Neural cell (in vitro differentiated cells): ENCODE results near the gene HRH1. TPM values are rescaled to one million over a fixed set of nuclear protein-coding genes. Genes with fewer than 3 reads are reported as not detected.

ENCODE experiments used
- H2AFZ ChIP-seq: fragments of 200-600, 300-800 bp; sonication (generic), shearing (Covaris generic); 2 replicates; pipeline ENCODE4 v1.6.0; 2014; ENCODE audit warnings: low read depth, mild to moderate bottlenecking, antibody characterized with exemption, low read length, moderate library complexity
- H3F3A ChIP-seq: fragments of 200-600 bp; shearing (Covaris generic); 2 replicates; pipeline ENCODE4 v1.6.1; 2016; ENCODE audit warnings: mild to moderate bottlenecking, moderate library complexity, mixed read lengths, antibody characterized with exemption, low read length; ENCODE audit not compliant: insufficient read depth, poor library complexity, severe bottlenecking
- H3K27ac ChIP-seq: fragments of 200-600, 300-800 bp; sonication (generic), shearing (Covaris generic); 2 replicates; pipeline ENCODE4 v1.5.1; 2014; ENCODE audit warnings: mild to moderate bottlenecking, low read length, moderate library complexity
- H3K27me3 ChIP-seq: fragments of 300-800, 200-600 bp; sonication (generic), shearing (Covaris generic); 2 replicates; pipeline ENCODE4 v1.6.0; 2014; ENCODE audit warnings: mild to moderate bottlenecking, low read depth, low read length, moderate library complexity; ENCODE audit not compliant: insufficient read depth
- H3K36me3 ChIP-seq: fragments of 300-800, 200-600 bp; sonication (generic), shearing (Covaris generic); 2 replicates; pipeline ENCODE4 v1.5.1; 2014; ENCODE audit warnings: mild to moderate bottlenecking, antibody characterized with exemption, low read length, moderate library complexity; ENCODE audit not compliant: insufficient read depth
- H3K4me2 ChIP-seq: fragments of 300-800, 200-600 bp; sonication (generic), shearing (Covaris generic); 2 replicates; pipeline ENCODE4 v1.6.0; 2014; ENCODE audit warnings: mild to moderate bottlenecking, low read length
- H3K4me3 ChIP-seq: fragments of 300-800, 200-600 bp; sonication (generic), shearing (Covaris generic); 2 replicates; pipeline ENCODE4 v1.5.1; 2014; ENCODE audit warnings: mild to moderate bottlenecking, low read length, moderate library complexity
- H3K79me2 ChIP-seq: fragments of 200-600 bp; shearing (Covaris generic); replicated peaks from 2 replicates; pipeline ENCODE4 v1.6.0; 2014; ENCODE audit warnings: mild to moderate bottlenecking, low read length, moderate library complexity; ENCODE audit not compliant: insufficient read depth
- H3K9ac ChIP-seq: fragments of 300-800, 200-600 bp; sonication (generic), shearing (Covaris generic); 2 replicates; pipeline ENCODE4 v1.6.1; 2016; ENCODE audit warnings: mild to moderate bottlenecking, low read length, mixed read lengths
- H3K9me2 ChIP-seq: fragments of 200-600 bp; shearing (Covaris generic); 2 replicates; pipeline ENCODE4 v1.6.1; 2016; ENCODE audit warnings: mild to moderate bottlenecking, low read length, mixed read lengths; ENCODE audit not compliant: insufficient read depth
- H3K9me3 ChIP-seq: fragments of 200-600, 300-800 bp; sonication (generic), shearing (Covaris generic); 2 replicates; pipeline ENCODE4 v1.6.1; 2016; ENCODE audit warnings: mild to moderate bottlenecking, mixed run types, low read length, moderate library complexity, mixed read lengths
- H4K20me1 ChIP-seq: fragments of 200-600 bp; shearing (Covaris generic); 2 replicates; pipeline ENCODE4 v1.6.1; 2016; ENCODE audit warnings: mild to moderate bottlenecking, mixed run types; ENCODE audit not compliant: insufficient read depth
- CTCF ChIP-seq: fragments of 450-650 bp; IDR thresholded peaks from 2 replicates; pipeline ENCODE4 v1.5.1; 2014; ENCODE audit warnings: antibody characterized with exemption, mild to moderate bottlenecking, moderate library complexity; ENCODE audit not compliant: poor library complexity, severe bottlenecking
- EP300 ChIP-seq: fragments of 450-650 bp; conservative IDR thresholded peaks from 2 replicates; pipeline ENCODE4 v1.6.1; 2014; ENCODE audit warnings: antibody characterized with exemption, mild to moderate bottlenecking, moderate library complexity; ENCODE audit not compliant: poor library complexity, severe bottlenecking
- EZH2 ChIP-seq: fragments of 200-600, 300-800 bp; shearing (Covaris generic), sonication (generic); IDR thresholded peaks from 2 replicates; pipeline ENCODE4 v1.6.1; 2014; ENCODE audit warnings: antibody characterized with exemption, low read length, borderline replicate concordance, mild to moderate bottlenecking; ENCODE audit not compliant: insufficient read depth, poor library complexity, severe bottlenecking
- MXI1 ChIP-seq: fragments of 450-650 bp; conservative IDR thresholded peaks from 2 replicates; pipeline ENCODE4 v1.6.1; 2014; ENCODE audit warnings: antibody characterized with exemption, mild to moderate bottlenecking; ENCODE audit not compliant: poor library complexity, severe bottlenecking
- POLR2AphosphoS5 ChIP-seq: IDR thresholded peaks from 2 replicates; pipeline ENCODE4 v1.6.1; 2012
- RAD21 ChIP-seq: fragments of 450-650 bp; conservative IDR thresholded peaks from 2 replicates; pipeline ENCODE4 v1.6.1; 2014; ENCODE audit warnings: antibody characterized with exemption, mild to moderate bottlenecking, moderate library complexity
- REST ChIP-seq: IDR thresholded peaks from 2 replicates; pipeline ENCODE4 v1.6.1; 2012; ENCODE audit warnings: borderline replicate concordance
- SMC3 ChIP-seq: fragments of 450-650 bp; conservative IDR thresholded peaks from 2 replicates; pipeline ENCODE4 v1.6.1; 2014; ENCODE audit warnings: antibody characterized with exemption, mild to moderate bottlenecking, moderate library complexity; ENCODE audit not compliant: poor library complexity
- TAF1 ChIP-seq: IDR thresholded peaks from 2 replicates; pipeline ENCODE4 v1.6.1; 2012; ENCODE audit warnings: low read depth
- polyA plus RNA-seq: library from polyadenylated mRNA; depleted of rRNA; stranded (reverse); fragments of >200 nt; gene quantifications from 2 replicates; pipeline ENCODE4 v1.2.3, GENCODE V29; 2014

Gene HRH1
- polyA plus RNA-seq, 1 donor from 2014 or later = 0.06 TPM

DNA sequence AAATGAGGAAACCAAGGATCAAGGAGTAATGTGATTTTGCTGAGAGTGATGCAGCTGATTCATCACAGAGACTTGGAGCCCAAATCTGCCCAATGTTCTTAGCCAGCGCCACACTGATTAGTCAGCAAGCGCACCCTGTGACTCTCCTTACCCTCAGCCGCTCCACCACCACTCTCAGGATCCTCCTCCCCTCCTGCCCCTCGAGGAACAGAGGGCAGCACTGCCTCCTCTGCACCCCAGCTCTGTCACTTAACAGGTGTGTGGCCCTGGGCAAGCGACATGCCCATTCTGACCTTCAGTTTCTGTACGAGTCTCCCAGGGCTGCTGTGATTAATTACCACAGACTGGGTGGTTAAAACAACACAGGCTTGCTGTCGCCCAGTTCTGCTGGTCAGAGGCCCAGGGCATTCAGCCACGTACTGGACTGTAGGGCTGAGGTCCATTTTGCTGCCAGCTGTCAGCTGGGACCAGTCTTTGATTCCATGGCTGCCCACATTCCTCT lies 36.1 kb upstream of the HRH1 start:
- Histone ChIP-seq H3K9ac (no peak overlapping the region), H3K79me2 (no peaks in the 10 kb centered on the region), H3K27me3 (no peaks in the 10 kb centered on the region), H3K4me3 (no peak overlapping the region), H4K20me1 (no peaks in the 10 kb centered on the region), H3K9me3 (no peaks in the 10 kb centered on the region), H3K9me2 (no peaks in the 10 kb centered on the region), H3K4me2 (no peak overlapping the region), H3K36me3 (no peaks in the 10 kb centered on the region), H3F3A (no peaks in the 10 kb centered on the region), H2AFZ (no peak overlapping the region), H3K27ac (no peak overlapping the region)
- no peak for TF ChIP-seq CTCF
- no peak for TF ChIP-seq RAD21
- no peak for TF ChIP-seq EP300
- TF ChIP-seq POLR2AphosphoS5 = no peak
- TF ChIP-seq SMC3 = no peak
- no peak for TF ChIP-seq EZH2
- TF ChIP-seq REST = no peak
- TF ChIP-seq TAF1 = no peak
- no peak for TF ChIP-seq MXI1

DNA sequence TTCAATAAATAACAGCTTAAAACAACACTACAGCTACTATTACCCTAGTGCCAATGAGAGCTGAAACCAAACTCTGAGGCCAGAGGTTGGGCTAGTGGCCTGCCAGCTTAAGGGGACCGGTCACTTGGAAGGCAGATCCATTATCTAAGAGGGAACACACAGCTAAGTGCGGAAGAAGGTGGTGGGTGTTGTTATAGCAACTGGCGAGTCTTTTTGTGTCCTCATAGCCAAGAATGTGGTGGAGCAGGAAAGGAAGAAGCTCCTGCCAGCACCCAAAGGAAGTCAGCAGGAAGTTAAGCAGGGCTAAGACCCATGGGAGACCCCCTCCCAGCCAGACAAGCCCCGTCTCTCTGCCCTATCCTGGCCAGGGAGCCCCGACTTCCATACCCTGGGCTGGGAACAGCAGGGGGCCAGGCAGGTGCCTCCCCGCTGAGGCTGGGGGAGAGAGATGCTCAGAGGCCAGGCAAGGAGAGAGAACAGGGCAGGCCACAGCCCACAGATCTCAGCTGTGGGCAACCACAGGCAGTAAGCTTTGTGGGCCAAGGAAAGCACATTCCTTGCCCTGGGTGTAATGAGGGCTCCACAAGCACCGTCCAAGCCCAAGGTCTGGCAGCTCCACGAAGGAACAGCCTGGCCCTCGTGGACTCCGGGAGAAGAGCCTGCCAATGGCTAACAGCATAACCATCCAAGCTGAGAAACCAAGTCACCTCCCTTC lies 34.0 kb upstream of the HRH1 start:
- no peaks in the 10 kb centered on the region for H3K36me3 ChIP-seq
- no peak overlapping the region for H3K4me2 ChIP-seq
- no peaks in the 10 kb centered on the region for H3K79me2 ChIP-seq
- H2AFZ ChIP-seq = no peak overlapping the region
- no peaks in the 10 kb centered on the region for H3K27me3 ChIP-seq
- H3K4me3 ChIP-seq = no peak overlapping the region
- no peaks in the 10 kb centered on the region for H3K9me3 ChIP-seq
- H3K9me2 ChIP-seq = no peaks in the 10 kb centered on the region
- H3F3A ChIP-seq = no peaks in the 10 kb centered on the region
- no peak overlapping the region for H3K27ac ChIP-seq
- H3K9ac ChIP-seq = no peak overlapping the region
- TF ChIP-seq CTCF = no peak
- TF ChIP-seq RAD21 = no peak
- no peak for TF ChIP-seq REST
- TF ChIP-seq MXI1 = no peak
- no peak for TF ChIP-seq TAF1
- no peak for TF ChIP-seq EZH2
- no peak for TF ChIP-seq EP300
- no peak for TF ChIP-seq SMC3
- no peak for TF ChIP-seq POLR2AphosphoS5
- no peaks in the 10 kb centered on the region for H4K20me1 ChIP-seq
